IPS-NIHi11 (cell line): ENCODE data around the gene APOBEC4.
A peak's percentile ranks its signal among the peaks of the same experiment; 100 is the strongest.

Experiments
- DNase-seq: peaks from one replicate; pipeline ENCODE4 v3.0.0; 2012; ENCODE audit warnings: mixed read lengths, low spot score

APOBEC4 gene

DNA sequence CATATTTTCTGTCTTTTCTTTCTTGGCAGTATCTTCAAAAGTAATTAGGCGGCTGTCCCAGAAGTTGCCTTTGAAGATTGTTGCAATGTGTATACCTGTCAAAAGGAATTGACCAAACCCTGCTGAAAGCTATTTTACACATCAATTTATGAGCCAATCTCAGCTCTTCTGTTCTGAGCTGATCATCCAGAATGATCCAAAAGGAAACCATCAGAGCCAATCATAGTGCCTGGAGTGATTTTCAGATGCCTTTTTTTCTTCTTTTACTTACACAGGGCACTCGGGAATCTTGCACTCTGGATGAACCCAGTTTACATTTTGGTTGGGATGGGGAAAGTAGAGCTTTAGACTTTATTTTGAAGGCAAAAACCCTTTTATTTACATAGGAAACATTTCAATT, 21.8 kb upstream of the APOBEC4 start:
- no peak for DNase-seq

DNA sequence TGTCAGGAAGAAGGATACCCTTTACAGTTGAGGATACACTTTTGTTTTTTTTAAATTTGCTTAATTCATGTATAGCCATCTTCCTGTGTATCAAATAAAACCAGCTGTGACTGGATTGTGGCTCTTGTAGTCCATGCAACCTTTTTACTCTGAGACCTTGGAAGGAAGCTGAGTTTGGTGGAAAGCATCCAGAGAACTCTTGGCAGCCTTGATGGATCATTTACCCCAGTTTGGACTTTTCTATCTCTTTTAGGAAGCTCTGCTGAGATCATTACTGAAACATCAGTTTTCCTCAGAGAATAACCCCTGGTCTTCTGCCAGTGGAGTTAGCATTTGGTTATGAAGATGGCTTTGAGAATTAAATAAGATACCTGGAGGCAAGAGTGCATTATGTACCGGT, 21.2 kb upstream of the APOBEC4 start:
- DNase-seq: no peak

DNA sequence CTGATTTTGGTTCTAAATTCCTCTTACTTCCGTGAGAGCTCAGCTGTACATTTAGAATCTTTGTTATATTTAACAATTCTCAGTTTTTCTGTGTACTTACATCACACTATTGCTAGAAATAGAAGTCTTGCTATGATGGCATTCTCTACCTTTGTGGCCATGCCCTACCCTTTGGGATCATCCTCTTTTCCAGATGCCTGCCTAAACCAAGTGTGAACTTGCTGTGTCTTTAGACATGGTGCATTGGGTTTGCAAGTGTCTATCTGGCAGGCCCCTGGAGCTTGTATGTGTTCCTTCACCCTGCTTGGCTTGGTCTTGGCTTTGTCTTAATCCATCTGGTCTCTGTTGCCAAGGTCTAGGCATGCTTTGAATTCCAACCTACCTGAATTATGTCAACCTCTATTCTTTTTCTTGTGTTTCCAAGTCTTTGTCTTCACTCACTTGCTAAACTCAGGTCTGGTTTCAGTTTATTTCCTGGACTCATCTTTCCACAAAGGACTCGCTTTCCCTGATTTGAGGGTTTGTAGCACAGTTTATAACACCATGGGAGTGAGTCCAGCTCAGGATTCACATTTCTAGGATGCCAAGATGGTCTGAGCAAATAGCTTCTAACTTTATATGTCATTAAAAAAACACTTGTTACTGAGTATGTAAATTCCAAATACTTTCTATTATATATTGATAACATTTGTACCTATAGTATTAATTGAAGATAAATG, 20.6 kb upstream of the APOBEC4 start:
- DNase-seq: no peak

DNA sequence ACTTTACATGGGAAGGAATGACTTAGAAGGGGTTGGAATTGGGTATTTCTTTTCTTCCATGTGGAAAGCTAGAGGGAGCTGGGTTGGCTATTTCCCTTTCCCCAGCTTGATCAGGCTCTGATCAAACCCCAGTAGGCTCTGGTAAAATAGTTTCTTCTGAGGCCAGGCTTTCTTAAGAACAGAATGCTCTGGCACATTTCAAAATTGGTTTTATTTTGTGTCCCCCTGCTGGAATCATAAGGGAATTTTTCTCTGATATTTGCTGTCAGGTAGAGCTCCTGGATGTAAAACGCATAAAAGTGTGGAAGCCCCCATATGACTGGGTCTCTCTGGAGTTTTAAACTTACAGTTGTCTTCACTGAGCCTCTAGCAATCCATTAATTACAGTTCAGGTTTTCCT, 17.1 kb upstream of the APOBEC4 start:
- no peak for DNase-seq

DNA sequence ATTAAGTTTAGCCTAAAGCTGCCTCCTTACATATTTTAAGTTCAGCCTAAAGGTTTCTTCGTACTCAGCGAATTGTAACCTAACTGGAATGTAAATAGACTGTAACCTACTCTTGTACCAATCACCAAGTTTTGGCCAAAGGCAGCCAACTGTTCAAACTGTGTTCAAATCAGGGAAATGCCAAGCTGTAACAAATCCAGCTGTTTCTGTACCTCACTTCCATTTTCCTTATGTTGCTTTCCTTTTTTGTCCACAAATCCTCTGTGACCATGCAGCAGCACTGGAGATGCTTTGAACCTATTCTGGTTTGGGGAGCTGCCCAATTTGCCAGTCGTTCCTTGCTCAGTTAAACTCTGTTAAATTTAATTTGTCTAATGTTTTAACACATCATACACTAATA, 3.2 kb upstream of the APOBEC4 start:
- DNase-seq: no peak

DNA sequence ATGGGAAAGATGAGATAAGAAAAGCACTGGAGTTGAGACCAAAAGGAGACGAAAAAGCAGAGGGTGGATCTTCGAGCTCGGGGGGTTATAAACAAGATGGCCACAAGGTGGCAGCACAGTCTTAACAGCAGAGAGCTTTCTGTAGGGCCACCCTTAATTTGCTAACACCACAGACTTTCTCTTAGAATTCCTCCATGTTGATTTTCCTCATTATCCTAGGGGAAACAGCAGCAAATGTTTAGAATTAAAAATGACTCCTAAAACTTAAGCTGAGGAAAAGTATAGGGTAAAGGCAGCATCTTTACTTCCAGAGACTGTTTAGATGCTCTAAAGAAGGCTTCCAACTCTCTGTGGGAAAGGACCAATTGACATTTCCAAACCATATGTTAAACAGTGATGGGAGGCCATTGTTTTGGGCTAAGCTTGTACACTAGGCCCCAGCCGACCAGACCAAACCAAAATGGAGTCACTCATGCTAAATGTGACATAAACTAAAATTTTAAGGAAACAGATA, 2.5 kb upstream of the APOBEC4 start:
- peak; percentile 84 for DNase-seq

DNA sequence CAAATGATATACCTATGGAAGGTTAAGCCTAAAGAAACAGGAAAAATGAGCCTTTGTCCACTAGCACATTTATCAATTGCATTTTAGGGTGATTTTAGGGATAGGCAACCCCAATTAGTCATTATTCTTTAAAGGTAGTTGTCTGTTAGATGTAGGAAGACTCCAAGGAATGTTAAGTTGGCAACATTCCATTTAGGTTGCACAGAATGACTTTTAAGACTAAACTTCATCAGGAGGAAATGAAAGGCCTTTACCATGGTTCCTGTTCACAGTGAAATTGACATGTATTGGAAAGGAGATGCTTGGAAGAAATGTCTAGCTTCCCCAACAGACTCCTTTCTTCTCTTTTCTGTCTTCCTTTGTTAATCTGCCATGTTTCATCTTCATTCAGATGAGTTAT, 1.6 kb upstream of the APOBEC4 start:
- DNase-seq: no peak

DNA sequence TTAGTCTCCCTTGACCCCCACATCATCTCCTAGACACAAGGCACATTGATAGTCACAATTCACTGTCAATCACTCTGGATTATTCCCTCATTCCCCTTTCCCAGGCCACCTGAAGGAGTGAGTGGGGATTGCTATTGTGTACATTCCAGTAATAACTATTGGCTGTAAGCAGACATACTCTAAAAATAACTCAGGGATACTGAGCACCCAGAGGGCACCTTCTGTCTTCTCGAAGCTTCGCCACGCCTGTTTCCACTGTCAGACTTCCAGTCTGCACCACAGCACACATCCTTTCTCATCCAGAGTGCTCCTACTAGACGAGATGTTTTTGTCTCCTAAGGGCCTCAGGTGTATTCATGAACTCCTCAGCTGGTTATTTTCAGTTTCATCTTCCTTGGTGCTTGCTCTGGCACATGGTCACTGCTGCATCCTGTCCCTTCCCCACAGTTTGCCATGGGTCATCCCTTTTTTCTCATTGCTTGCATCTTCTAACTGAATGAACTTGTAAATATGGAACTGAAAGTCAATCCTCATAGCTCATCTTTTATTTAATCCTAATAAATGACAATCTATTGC, 848 bp upstream of the APOBEC4 start:
- no peak for DNase-seq

DNA sequence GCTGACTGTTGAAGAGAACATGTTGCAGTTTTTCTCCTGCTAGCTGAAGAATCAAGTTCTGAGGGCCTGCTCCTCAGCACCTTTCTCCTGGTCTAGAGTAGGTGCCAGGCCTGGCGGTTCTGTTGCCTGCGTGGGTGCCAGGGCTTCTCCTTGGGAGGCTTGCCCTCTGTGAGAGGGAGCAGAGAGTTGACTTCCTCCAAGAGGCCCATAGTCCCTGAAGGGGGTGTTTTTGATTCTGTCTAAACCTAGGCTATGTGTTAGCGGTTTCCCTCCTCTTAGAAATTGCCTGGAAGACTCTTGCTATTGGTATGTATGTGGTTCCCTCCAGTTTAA, 312 bp upstream of the APOBEC4 start:
- DNase-seq: no peak

DNA sequence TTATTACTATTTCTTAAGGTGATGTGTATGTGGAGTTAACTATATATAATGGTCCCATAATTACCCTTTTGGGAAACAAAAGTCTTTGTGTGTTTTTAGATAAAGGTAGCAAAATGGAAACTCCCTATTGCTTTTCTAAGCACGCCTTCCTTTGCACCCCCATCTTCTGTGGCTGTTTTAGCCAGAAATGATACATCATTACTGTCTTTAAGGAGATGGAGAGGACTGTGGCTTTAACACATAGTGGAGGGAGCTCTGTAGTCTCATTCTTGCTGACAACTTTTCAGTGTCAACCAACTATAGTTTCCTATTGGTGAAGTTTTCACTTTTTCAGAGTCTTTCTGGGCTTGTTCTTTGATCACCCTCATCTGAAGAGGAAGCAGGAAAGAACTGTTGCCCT, 1.0 kb downstream of the APOBEC4 start:
- no peak for DNase-seq

DNA sequence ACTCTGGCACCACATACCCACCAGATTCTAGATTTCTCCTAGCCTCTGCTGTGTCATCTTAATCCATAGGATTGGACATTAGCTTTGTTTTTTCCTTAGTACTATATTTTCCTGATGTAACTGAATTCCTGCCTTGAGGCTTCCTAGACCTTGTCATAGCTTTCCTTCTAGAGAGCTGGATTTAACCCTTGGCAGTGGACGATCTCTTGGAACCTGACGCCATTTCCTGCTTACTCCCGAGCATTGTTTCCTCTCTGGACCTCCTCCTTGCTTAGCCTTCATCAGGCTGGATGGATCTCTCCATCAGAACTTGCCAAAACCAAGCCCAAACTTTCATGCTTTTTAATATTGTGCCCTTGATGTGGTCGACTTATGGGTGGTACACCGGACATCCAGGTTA, 1.5 kb downstream of the APOBEC4 start:
- no peak for DNase-seq

DNA sequence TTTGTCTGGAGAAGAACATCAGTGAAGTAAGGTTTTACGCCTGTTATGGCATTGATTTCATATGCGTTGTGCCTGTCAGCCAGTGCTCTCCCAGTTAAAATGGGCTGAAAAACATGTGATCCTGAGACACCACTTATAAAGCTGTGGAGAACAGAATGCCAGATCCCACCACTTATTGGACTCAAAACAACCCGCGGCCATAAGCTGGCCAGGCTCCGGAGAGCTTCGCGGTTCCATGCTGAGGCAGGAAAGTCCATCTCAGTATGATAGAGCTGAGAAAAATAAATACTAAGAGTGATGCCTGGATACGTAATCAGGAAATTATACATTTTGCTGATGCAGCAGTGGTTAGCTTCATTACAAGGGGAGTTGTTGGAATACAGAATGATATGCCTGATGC, 5.1 kb downstream of the APOBEC4 start:
- no peak for DNase-seq

DNA sequence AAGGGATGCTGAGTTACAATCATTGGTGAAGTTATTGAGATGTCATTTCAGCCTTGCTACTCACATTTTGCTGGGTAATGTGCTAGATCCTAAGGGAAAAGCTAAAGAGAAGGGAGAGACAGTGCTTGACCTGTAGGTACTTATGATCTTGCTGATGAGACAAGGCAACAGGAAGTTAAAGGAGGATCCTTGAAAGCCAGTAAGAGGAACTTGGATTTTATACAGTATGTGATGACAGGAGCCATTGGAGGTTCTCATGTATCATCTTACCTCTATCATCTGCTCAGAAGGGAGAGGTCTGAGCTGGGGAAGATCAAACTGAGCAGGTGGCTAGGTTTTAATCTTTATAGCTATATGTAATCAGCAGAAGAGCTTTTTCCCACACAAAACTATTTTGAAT, 6.3 kb downstream of the APOBEC4 start:
- DNase-seq: no peak

DNA sequence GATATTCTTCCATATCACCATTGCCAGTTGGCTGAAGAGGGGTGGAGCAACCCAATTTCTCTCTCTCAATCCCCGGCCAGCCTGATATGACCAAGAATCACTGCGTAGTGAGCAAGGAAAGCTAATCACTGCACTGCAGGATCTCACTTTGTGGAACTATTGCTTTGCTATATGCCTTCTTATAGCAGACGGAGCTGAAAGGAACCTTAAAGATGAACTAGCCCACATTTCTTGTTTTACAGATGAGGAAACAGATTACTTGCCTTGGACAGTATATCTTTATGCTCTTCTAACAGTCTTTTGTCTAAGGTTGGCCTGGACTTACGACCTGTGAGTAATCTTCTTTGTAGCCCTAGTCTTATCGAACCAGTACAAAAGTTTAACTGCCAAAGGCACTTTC, 7.6 kb downstream of the APOBEC4 start:
- no peak for DNase-seq

DNA sequence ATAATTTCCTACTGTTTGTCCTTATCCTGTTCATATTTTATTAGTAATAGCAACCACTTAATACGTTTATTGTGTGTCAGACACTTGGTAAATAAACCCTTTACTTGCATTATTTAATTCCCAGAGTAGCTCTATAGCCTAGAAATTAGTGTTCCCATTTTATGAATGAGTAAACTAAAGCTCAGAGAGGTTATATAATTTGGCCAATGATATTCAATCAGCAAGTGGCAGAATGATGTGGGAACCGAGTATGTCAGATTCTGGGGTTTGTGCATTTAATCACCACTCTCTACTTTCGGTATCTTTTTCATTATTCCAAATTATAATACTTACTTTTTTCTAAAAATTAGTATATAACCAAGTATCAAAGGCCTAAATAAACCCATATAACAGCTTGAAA, 10.9 kb downstream of the APOBEC4 start:
- no peak for DNase-seq

DNA sequence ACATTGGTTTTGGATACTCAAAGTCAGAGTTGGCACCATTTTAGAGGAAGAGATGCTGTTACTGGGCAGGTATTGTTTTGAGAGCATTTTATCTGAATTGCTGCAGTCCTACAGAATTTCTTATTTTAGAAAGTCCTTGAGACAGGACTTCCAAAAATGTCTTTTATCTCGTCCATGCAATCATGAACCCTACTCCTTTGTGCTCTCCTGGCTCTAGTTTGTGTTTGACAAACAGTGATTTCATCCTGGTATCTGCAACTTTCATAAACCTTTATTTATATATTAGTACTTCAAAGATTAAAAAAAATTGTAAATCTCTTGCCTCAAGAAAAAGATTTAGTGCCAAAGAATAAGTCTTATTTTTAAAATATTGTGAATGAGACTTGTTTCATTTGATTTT, 12.9 kb downstream of the APOBEC4 start:
- DNase-seq: no peak

DNA sequence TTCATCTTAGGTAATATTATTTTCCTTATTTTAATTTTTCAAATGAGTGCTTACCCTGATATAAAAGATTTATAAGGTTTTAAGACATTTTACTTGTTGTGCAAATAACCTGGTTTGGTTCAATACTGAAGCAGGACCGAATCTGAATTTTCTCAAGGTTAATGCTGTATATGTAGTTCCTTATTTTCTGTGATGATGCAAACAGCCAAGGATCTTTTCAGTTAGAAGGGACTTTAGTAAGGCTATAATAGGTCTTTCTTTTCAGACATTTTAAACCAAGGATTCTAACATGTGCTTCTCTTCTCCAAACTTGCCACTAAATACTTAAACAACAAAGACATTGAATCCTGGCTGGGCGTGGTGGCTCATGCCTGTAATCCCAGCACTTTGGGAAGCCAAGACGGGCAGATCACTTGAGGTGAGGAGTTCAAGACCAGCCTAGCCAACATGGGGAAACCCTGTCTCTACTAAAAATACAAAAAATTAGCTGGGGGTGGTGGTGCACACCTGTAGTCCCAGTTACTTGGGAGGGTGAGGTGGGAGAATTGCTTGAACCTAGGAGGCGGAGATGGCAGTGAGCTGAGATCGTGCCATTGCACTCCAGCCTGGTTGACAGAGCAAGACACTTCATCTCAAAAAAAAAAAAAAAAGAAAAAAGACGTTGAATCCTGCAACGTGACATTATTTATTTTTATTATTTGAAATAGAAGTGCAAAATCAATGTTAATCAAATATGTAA, 14.3 kb downstream of the APOBEC4 start:
- DNase-seq: no peak

DNA sequence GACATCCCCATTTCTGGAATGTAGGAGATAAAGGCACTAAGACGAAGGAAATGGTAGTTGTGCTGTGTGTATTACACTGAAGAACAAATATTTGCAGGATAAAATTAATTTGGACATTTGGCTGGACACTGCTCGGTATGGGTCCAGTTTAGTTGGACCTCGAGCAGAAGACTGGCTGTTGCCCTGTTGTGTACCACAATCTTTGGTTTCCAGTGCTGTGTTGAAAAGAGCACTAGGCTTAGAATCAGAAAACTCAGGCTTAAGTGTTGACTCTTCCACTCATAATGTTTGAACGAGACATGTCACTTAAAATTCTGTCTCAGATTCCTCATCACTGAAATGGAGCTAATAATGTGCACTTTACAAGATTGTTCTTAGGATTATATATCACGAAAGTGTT, 16.3 kb downstream of the APOBEC4 start:
- DNase-seq: no peak

DNA sequence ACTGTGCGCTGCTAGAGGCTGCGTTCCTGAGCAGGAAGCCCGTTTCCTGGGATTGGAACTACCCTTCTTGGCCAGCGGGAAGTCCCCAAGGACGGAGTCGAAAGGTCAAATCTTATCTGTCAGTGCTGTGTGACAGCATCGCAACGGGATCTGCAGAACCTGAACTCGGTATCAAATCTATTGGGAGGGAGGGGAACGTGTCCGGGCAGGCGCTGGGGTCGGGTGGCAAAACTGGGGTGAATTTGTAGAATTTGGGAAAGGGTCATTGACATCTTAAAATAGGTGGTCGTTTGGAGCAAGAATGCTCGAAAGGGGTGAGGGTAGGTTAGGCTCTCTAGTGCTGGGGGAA, 16.8 kb downstream of the APOBEC4 start:
- DNase-seq: no peak

DNA sequence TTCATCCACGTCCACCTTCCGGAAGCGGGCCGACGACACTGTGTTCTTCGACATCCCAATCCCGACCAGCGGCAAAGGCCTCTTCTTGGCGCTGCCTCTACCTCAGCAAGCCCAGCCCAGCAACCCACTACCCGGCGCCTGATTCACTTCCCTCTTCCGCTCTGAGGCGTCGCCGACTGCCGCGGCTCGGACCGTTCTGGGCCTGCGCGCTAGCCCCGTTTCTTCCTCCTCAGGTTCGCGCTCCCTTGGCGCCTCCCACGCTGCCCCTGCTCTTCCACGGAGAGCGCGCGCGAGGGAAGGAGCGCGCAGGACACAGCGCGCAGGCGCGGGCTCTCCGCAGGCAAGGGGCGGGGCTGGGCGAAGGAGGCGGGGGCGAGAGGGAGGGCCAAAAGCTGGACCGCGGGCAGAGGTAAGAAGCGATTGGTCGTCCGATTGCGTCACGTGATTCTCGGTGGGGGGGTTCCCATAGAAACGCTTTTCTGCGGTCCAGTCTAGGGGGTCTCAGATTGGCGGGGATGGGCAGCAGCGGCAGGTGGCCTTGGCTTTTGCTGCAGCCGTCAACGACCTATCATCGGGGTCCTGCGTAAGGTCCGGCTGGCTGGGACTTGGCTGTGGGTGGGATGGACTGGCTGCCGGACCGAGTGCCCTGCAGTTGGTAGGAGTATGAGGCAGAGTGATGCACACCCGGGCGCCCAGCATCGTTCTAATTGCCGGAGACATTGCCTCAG, 17.3 kb downstream of the APOBEC4 start, which contains the start of gene ARPC5:
TSS of gene ARPC5 (minus strand) at position 178 of the 728 bp plus-strand sequence. CDS start at position 54, 124 bp downstream.
- peak; percentile 92 for DNase-seq

DNA sequence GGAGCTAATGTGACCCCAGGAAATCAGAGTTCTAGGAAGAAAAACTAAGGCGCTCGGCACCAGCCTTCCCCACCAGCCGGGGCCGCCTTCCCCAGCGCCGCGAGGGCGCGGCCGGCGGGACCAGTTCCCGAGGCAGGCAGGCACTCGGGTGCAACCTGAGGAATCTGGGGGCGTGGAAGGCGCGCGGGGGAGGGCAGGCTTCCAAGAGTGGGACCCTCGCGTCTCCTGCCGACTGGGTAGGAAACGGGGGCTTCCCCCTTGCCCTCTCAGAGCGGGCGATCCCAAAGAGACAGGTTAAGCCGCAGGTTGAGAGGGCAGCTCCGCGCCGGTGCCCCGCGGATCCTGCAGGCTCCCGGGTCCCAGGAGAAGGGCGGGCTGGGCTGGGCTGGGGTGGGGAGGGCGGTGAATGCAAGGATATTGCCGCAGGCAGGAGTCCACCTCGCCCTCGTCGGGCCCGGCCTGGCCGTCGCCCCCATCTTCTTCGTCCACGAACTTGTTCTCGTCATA, 18.0 kb downstream of the APOBEC4 start:
- DNase-seq: peak; percentile 40

DNA sequence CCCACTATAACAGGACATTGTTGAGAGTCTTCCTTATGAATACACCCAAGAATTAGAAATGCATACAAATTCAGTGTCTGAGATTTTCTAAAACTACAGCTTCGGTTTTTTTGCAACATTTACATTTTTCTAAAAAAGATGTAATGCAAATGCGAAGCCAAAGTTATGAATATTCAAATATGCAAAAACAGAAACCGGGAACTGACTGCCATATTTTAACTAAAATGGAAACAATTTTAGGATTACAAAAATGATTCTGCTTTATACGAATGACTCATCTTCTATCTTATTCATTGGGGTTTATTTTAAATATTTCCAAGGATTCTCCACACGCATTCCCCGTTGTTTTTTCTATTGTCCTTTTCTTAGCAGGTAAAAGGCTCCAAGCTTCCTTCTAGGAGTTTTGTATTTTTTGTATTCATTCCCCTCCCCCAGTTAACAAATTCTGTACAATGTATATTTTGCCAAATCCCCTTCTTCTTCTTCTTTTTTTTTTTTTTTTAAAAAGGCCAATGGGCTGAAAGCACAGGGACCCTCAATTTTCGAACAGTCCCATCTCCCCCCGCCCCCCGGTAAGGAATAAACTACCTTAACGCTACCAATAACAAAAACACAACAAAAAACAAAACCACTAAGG, 18.6 kb downstream of the APOBEC4 start:
- DNase-seq: no peak
